GM10248 (cell line): ENCODE measurements around the gene OR2A12.
"Not testable (repeated sequence)": the region's sequence is repeated elsewhere in the genome, so short reads cannot be mapped to it uniquely, and the experiment has no call there.

Source experiments
- CTCF ChIA-PET: fragments of 300-600 bp; sonication (Branson Sonifier 250); formaldehyde crosslinking; extraction: SDS; loops from one replicate; lab custom pipeline; 2021; ENCODE audit warnings: antibody characterized with exemption; lab: Yijun Ruan, JAX
- POLR2A ChIA-PET: fragments of 350-650 bp; sonication (Branson Sonifier 250); formaldehyde crosslinking; extraction: SDS; loops from one replicate; lab custom pipeline; 2020; ENCODE audit warnings: antibody characterized with exemption; lab: Yijun Ruan, JAX
- DNase-seq: peaks from one replicate; pipeline ENCODE4 v3.0.0; 2012; ENCODE audit errors: extremely low spot score
- CTCF ChIP-seq: IDR thresholded peaks from 2 replicates; pipeline ENCODE4 v1.5.1; 2012; ENCODE audit warnings: mild to moderate bottlenecking, low read depth; ENCODE audit errors: extremely low read depth, missing control alignments, control extremely low read depth

OR2A12 gene

GRCh38 chr7:144050093-144050492 is 36.0 kb upstream of the OR2A12 start:
- no peak for DNase-seq
- ChIA-PET POLR2A (no interaction called here), CTCF (no interaction called here)
- TF ChIP-seq CTCF = no peak

- DNase-seq, CTCF ChIA-PET, POLR2A ChIA-PET: not testable (repeated sequence)
Measured at GRCh38 chr7:144050884-144051283, 35.2 kb upstream of the OR2A12 start.

GRCh38 chr7:144057954-144058353 is 28.1 kb upstream of the OR2A12 start:
- no peak for DNase-seq
- POLR2A ChIA-PET = no interaction called here
- TF ChIP-seq CTCF = no peak
- CTCF ChIA-PET = no interaction called here

GRCh38 chr7:144063710-144064109 is 22.4 kb upstream of the OR2A12 start:
- ChIA-PET POLR2A (interaction anchor here (0.6 kb wide), 1 partner anchor 697 kb away, joined by 4 read pairs; no protein-coding TSS in a partner anchor), CTCF (interaction anchor here (0.7 to 1.8 kb wide), 6 partner anchors 8 to 64 kb away, joined by 3 to 4 read pairs (median 3); partner anchors contain the start of gene OR2A5)
- TF ChIP-seq CTCF = peak; percentile 24
- DNase-seq = no peak

- no peak for DNase-seq
- ChIA-PET CTCF (no interaction called here), POLR2A (no interaction called here)
- no peak for TF ChIP-seq CTCF
Measured at GRCh38 chr7:144069511-144069910, 16.6 kb upstream of the OR2A12 start, which contains the start of gene OR2A25. OR2A25 (plus strand) TSS chr7:144069811; CDS start chr7:144074220, 4,409 bp downstream.

- no peak for TF ChIP-seq CTCF
- POLR2A ChIA-PET = no interaction called here
- DNase-seq = no peak
- CTCF ChIA-PET = no interaction called here
Measured at GRCh38 chr7:144069953-144070352, 16.1 kb upstream of the OR2A12 start.

GRCh38 chr7:144074374-144074773 is 11.7 kb upstream of the OR2A12 start:
- no peak for DNase-seq
- TF ChIP-seq CTCF = no peak
- ChIA-PET POLR2A (no interaction called here), CTCF (no interaction called here)
